SK-N-SH (cell line): ENCODE results near the gene BSG. TPM values are rescaled to one million over a fixed set of nuclear protein-coding genes. Genes with fewer than 3 reads are reported as not detected.
A peak's percentile ranks its signal among the peaks of the same experiment; 100 is the strongest.

Experiments used
- CTCF ChIA-PET: fragments of 300-600, 350-600 bp; formaldehyde crosslinking; extraction: SDS; loops from one replicate; lab custom pipeline; 2021; lab: Yijun Ruan, JAX
- POLR2A ChIA-PET: fragments of 350-600 bp; sonication (Branson Sonifier 250); formaldehyde crosslinking; extraction: SDS; loops from one replicate; lab custom pipeline; 2020; ENCODE audit warnings: antibody characterized with exemption, inconsistent platforms; lab: Yijun Ruan, JAX
- DNase-seq: peaks from one replicate; pipeline ENCODE4 v3.0.0; 2012
- H2AFZ ChIP-seq: fragments of 200-600 bp; sonication (generic); 2 replicates; pipeline ENCODE4 v1.8.1; 2016; ENCODE audit warnings: antibody characterized with exemption, mild to moderate bottlenecking, low read depth
- H3F3A ChIP-seq: fragments of 200-600 bp; sonication (generic); replicated peaks from 2 replicates; pipeline ENCODE3; 2016; ENCODE audit warnings: antibody characterized with exemption, mild to moderate bottlenecking; ENCODE audit not compliant: insufficient read depth
- H3K27ac ChIP-seq, 2 experiments: fragments of 200-500 bp in 1 of 2; fragments of 200-600 bp in 1 of 2; sonication (Bioruptor generic) in 1 of 2; sonication (generic), shearing (Covaris generic) in 1 of 2; 2 replicates each; pipeline versions ENCODE4 v1.5.1 to v1.6.1; 2014 to 2016; ENCODE audit warnings: low read depth in 2 of 2, inconsistent platforms in 1 of 2, low read length in 1 of 2, mild to moderate bottlenecking in 1 of 2, mixed read lengths in 1 of 2
- H3K27me3 ChIP-seq: fragments of 200-600 bp; sonication (generic), shearing (Covaris generic); 2 replicates; pipeline ENCODE4 v1.6.1; 2016; ENCODE audit warnings: mixed run types; ENCODE audit not compliant: insufficient read depth
- H3K36me3 ChIP-seq, 2 experiments: fragments of 200-500 bp in 1 of 2; fragments of 200-600 bp in 1 of 2; sonication (Bioruptor generic) in 1 of 2; sonication (generic) in 1 of 2; replicated peaks in 1 of 2; 2 replicates each; pipeline versions ENCODE3 to v1.5.1; 2014 to 2016; ENCODE audit warnings: low read length in 1 of 2, mild to moderate bottlenecking in 1 of 2; ENCODE audit not compliant: insufficient read depth in 2 of 2, control insufficient read depth in 1 of 2
- H3K4me1 ChIP-seq, 2 experiments: fragments of 200-500 bp in 1 of 2; fragments of 200-600 bp in 1 of 2; sonication (Bioruptor generic) in 1 of 2; sonication (generic), shearing (Covaris generic) in 1 of 2; 2 replicates each; pipeline versions ENCODE4 v1.5.1 to v1.6.1; 2014 to 2016; ENCODE audit warnings: low read depth in 1 of 2, low read length in 1 of 2, mixed run types in 1 of 2; ENCODE audit not compliant: insufficient read depth in 2 of 2, control insufficient read depth in 1 of 2
- H3K4me2 ChIP-seq: fragments of 200-600 bp; sonication (generic), shearing (Covaris generic); 2 replicates; pipeline ENCODE4 v1.6.1; 2017; ENCODE audit warnings: mixed run types
- H3K4me3 ChIP-seq, 2 experiments: fragments of 200-500 bp in 1 of 2; fragments of 200-600 bp in 1 of 2; sonication (Bioruptor generic) in 1 of 2; sonication (generic), shearing (Covaris generic) in 1 of 2; 2 replicates each; pipeline versions ENCODE4 v1.5.1 to v1.8.1; 2014 to 2016; ENCODE audit warnings: low read depth in 2 of 2, inconsistent platforms in 1 of 2, low read length in 1 of 2, mild to moderate bottlenecking in 1 of 2, mixed read lengths in 1 of 2, moderate library complexity in 1 of 2
- H3K79me2 ChIP-seq: fragments of 200-600 bp; sonication (generic); 2 replicates; pipeline ENCODE4 v1.8.1; 2017; ENCODE audit warnings: mild to moderate bottlenecking; ENCODE audit not compliant: insufficient read depth
- H3K9ac ChIP-seq: fragments of 200-600 bp; sonication (generic); 2 replicates; pipeline ENCODE4 v1.6.1; 2017; ENCODE audit warnings: mixed run types
- H3K9me2 ChIP-seq: fragments of 200-600 bp; sonication (generic); 2 replicates; pipeline ENCODE4 v1.6.1; 2017; ENCODE audit warnings: mixed run types
- H3K9me3 ChIP-seq: fragments of 200-600 bp; sonication (generic); 2 replicates; pipeline ENCODE4 v1.6.1; 2017; ENCODE audit warnings: mixed run types, mild to moderate bottlenecking, moderate library complexity
- H4K20me1 ChIP-seq: fragments of 200-600 bp; sonication (generic); 2 replicates; pipeline ENCODE4 v1.6.1; 2017; ENCODE audit warnings: mild to moderate bottlenecking, mixed run types; ENCODE audit not compliant: insufficient read depth
- EZH2phosphoT487 ChIP-seq: fragments of 200-600 bp; sonication (generic); IDR thresholded peaks from 2 replicates; pipeline ENCODE4 v1.6.1; 2017; ENCODE audit warnings: low read depth, mixed run types, mild to moderate bottlenecking, antibody characterized with exemption, moderate library complexity, borderline replicate concordance
- FOSL2 ChIP-seq: IDR thresholded peaks from 2 replicates; pipeline ENCODE4 v1.4.0; 2012; ENCODE audit warnings: low read depth, mild to moderate bottlenecking, moderate library complexity, borderline replicate concordance
- FOXJ3 ChIP-seq: sonication (generic); formaldehyde crosslinking; IDR thresholded peaks from 2 replicates; pipeline ENCODE4 v1.5.1; 2020; ENCODE audit warnings: mild to moderate bottlenecking, missing genetic modification reagents
- FOXM1 ChIP-seq: IDR thresholded peaks from 2 replicates; pipeline ENCODE4 v1.4.0; 2012; ENCODE audit warnings: low read depth, mild to moderate bottlenecking
- GATA2 ChIP-seq: sonication (generic); formaldehyde crosslinking; IDR thresholded peaks from 2 replicates; pipeline ENCODE4 v1.5.0; 2020; ENCODE audit warnings: mild to moderate bottlenecking, missing genetic modification reagents
- JUND ChIP-seq: IDR thresholded peaks from 2 replicates; pipeline ENCODE4 v1.4.0; 2012
- MEF2A ChIP-seq: IDR thresholded peaks from 2 replicates; pipeline ENCODE4 v1.4.0; 2012; ENCODE audit warnings: low read depth, borderline replicate concordance
- MXI1 ChIP-seq: IDR thresholded peaks from 2 replicates; pipeline ENCODE4 v1.6.1; 2012; ENCODE audit warnings: mild to moderate bottlenecking, low read depth, low read length, improper control_type of control experiment
- POLR2AphosphoS5 ChIP-seq: IDR thresholded peaks from 2 replicates; pipeline ENCODE4 v1.6.1; 2012; ENCODE audit warnings: low read depth, low read length
- RAD21 ChIP-seq: IDR thresholded peaks from 2 replicates; pipeline ENCODE4 v1.6.1; 2012; ENCODE audit warnings: mild to moderate bottlenecking, low read length
- RXRA ChIP-seq: IDR thresholded peaks from 2 replicates; pipeline ENCODE4 v1.4.0; 2012; ENCODE audit warnings: low read depth, mild to moderate bottlenecking, borderline replicate concordance
- SIN3A ChIP-seq: IDR thresholded peaks from 2 replicates; pipeline ENCODE4 v1.6.1; 2012; ENCODE audit warnings: low read depth, mild to moderate bottlenecking, low read length, moderate library complexity, borderline replicate concordance
- SMC3 ChIP-seq: IDR thresholded peaks from 2 replicates; pipeline ENCODE4 v1.6.1; 2012; ENCODE audit warnings: low read depth, low read length, improper control_type of control experiment
- TEAD4 ChIP-seq: IDR thresholded peaks from 2 replicates; pipeline ENCODE4 v1.4.0; 2012; ENCODE audit warnings: mild to moderate bottlenecking, borderline replicate concordance; ENCODE audit not compliant: insufficient read depth
- YY1 ChIP-seq: IDR thresholded peaks from 2 replicates; pipeline ENCODE4 v1.4.0; 2012; ENCODE audit warnings: low read depth, mild to moderate bottlenecking
- WGBS: methylation state at CpG from one replicate; pipeline ENCODE4 v1.1.6; 2017; ENCODE audit warnings: low lambda C conversion rate; 5-methylcytosine and 5-hydroxymethylcytosine counted together
- polyA plus RNA-seq, 3 experiments: library from polyadenylated mRNA; depleted of rRNA; stranded (reverse); fragments of >200 nt; gene quantifications; 2 replicates each; pipeline ENCODE4 v1.2.3, GENCODE V29; 2012
- TF ChIP-seq, protein P1 (sequence below): IDR thresholded peaks from 2 replicates; pipeline ENCODE4 v1.6.1; 2012; ENCODE audit warnings: mild to moderate bottlenecking, low read depth, low read length, moderate library complexity
- TF ChIP-seq, protein P2 (sequence below): IDR thresholded peaks from 2 replicates; pipeline ENCODE4 v1.4.0; 2012; ENCODE audit warnings: low read depth, borderline replicate concordance
- TF ChIP-seq, protein P3 (sequence below): IDR thresholded peaks from 2 replicates; pipeline ENCODE4; 2012
- TF ChIP-seq, protein P4 (sequence below): IDR thresholded peaks from 2 replicates; pipeline ENCODE4 v1.4.0; 2012; ENCODE audit warnings: low read depth
- TF ChIP-seq, protein P5 (sequence below): fragments of 150-350 bp; IDR thresholded peaks from 2 replicates; pipeline ENCODE4 v1.6.1; 2017; ENCODE audit warnings: antibody characterized with exemption, low read length, low read depth, borderline replicate concordance

The BSG gene
- polyA plus RNA-seq, 1 of the 3 experiments (the other 2 are of a cell fraction): 835 TPM

DNA sequence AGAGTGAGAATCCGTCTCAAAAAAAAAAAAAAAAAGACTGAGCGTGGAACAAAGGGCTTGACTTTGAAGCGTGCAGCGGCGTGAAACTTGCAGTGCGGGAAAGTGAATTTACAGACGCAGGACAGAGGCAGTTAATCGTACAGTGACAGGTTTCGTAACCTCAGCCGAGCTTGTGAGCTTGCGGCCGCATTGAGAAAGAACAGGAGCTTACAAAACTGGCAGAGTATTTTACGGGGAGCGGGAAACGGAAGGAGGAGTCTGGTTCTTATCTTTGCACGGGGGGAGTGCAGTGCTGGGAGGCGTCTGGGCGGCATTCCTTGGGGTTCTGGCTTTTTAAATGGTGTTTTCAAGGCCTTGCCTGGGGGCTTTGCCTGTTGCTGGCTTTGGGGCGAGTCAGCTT lies 6.0 kb upstream of the BSG start:
- H3K27me3 ChIP-seq: no peaks in the 10 kb centered on the region
- H3F3A ChIP-seq: no peaks in the 10 kb centered on the region
- H3K36me3 ChIP-seq: no peaks in the 10 kb centered on the region
- H4K20me1 ChIP-seq: no peaks in the 10 kb centered on the region
- no peak overlapping the region for H3K4me2 ChIP-seq
- H3K9me2 ChIP-seq: no peaks in the 10 kb centered on the region
- H3K79me2 ChIP-seq: no peaks in the 10 kb centered on the region
- WGBS: 78% methylated on average over 19 of the region's 19 CpGs
- TF ChIP-seq POLR2AphosphoS5 (no peak), GATA2 (CRISPR knock-in tag) (peak; percentile 46)
- no peaks in the 10 kb centered on the region for H3K9me3 ChIP-seq
- no peak overlapping the region for H3K4me3 ChIP-seq
- POLR2A ChIA-PET: no interaction called here
- no peak overlapping the region for H3K9ac ChIP-seq
- DNase-seq: peak; percentile 68
- peaks cover 0 to 7% of the 10 kb centered on the region in 2 experiments; a peak in 1 of 4 replicates for H3K4me1 ChIP-seq
- no peak overlapping the region for H2AFZ ChIP-seq
- H3K27ac ChIP-seq: no peak overlapping the region
- CTCF ChIA-PET: interaction anchor here (0.9 to 1.0 kb wide), 2 partner anchors 15 to 20 kb away, joined by 3 read pairs; no protein-coding TSS in a partner anchor

DNA sequence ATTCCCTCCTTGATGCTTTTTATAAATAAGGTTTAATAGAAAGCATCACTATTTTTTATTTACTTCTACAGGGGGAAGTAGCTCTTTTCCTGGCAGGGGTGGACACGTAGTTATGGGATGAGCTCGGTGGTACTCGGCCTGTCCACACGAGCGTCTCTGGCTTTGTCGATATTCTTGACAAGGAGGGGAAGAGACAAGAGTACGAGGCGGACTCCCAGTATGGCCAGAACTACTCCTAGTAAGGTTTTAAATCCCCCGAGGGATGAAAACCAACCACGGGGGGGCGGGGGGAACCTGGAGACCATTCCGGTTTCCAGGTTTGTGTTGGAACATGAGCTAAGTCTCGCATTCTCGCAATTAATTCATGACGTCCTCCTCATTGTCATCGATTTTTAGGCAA lies 5.6 kb upstream of the BSG start:
- H3K9ac ChIP-seq: no peak overlapping the region
- no peaks in the 10 kb centered on the region for H3K79me2 ChIP-seq
- H3K4me3 ChIP-seq: no peak overlapping the region
- H3K27me3 ChIP-seq: no peaks in the 10 kb centered on the region
- H3K4me2 ChIP-seq: no peak overlapping the region
- no peaks in the 10 kb centered on the region for H3F3A ChIP-seq
- H3K9me2 ChIP-seq: no peaks in the 10 kb centered on the region
- CTCF ChIA-PET: interaction anchor here (0.9 to 1.0 kb wide), 2 partner anchors 16 to 21 kb away, joined by 3 read pairs; no protein-coding TSS in a partner anchor
- no peaks in the 10 kb centered on the region for H4K20me1 ChIP-seq
- H3K9me3 ChIP-seq: no peaks in the 10 kb centered on the region
- POLR2A ChIA-PET: no interaction called here
- peaks cover 0 to 10% of the 10 kb centered on the region in 2 experiments; a peak in 1 of 4 replicates for H3K4me1 ChIP-seq
- DNase-seq: no peak
- TF ChIP-seq, protein P1, sequence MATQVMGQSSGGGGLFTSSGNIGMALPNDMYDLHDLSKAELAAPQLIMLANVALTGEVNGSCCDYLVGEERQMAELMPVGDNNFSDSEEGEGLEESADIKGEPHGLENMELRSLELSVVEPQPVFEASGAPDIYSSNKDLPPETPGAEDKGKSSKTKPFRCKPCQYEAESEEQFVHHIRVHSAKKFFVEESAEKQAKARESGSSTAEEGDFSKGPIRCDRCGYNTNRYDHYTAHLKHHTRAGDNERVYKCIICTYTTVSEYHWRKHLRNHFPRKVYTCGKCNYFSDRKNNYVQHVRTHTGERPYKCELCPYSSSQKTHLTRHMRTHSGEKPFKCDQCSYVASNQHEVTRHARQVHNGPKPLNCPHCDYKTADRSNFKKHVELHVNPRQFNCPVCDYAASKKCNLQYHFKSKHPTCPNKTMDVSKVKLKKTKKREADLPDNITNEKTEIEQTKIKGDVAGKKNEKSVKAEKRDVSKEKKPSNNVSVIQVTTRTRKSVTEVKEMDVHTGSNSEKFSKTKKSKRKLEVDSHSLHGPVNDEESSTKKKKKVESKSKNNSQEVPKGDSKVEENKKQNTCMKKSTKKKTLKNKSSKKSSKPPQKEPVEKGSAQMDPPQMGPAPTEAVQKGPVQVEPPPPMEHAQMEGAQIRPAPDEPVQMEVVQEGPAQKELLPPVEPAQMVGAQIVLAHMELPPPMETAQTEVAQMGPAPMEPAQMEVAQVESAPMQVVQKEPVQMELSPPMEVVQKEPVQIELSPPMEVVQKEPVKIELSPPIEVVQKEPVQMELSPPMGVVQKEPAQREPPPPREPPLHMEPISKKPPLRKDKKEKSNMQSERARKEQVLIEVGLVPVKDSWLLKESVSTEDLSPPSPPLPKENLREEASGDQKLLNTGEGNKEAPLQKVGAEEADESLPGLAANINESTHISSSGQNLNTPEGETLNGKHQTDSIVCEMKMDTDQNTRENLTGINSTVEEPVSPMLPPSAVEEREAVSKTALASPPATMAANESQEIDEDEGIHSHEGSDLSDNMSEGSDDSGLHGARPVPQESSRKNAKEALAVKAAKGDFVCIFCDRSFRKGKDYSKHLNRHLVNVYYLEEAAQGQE: no peak
- TF ChIP-seq FOSL2: no peak
- no peak for TF ChIP-seq EZH2phosphoT487
- TF ChIP-seq, protein P2, sequence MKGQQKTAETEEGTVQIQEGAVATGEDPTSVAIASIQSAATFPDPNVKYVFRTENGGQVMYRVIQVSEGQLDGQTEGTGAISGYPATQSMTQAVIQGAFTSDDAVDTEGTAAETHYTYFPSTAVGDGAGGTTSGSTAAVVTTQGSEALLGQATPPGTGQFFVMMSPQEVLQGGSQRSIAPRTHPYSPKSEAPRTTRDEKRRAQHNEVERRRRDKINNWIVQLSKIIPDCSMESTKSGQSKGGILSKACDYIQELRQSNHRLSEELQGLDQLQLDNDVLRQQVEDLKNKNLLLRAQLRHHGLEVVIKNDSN: no peak
- TF ChIP-seq, protein P3, sequence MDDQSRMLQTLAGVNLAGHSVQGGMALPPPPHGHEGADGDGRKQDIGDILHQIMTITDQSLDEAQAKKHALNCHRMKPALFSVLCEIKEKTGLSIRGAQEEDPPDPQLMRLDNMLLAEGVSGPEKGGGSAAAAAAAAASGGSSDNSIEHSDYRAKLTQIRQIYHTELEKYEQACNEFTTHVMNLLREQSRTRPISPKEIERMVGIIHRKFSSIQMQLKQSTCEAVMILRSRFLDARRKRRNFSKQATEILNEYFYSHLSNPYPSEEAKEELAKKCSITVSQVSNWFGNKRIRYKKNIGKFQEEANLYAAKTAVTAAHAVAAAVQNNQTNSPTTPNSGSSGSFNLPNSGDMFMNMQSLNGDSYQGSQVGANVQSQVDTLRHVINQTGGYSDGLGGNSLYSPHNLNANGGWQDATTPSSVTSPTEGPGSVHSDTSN: no peak
- TF ChIP-seq MXI1: no peak
- TF ChIP-seq, protein P4, sequence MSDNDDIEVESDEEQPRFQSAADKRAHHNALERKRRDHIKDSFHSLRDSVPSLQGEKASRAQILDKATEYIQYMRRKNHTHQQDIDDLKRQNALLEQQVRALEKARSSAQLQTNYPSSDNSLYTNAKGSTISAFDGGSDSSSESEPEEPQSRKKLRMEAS: no peak
- no peak for TF ChIP-seq SIN3A
- TF ChIP-seq JUND: no peak
- no peak for TF ChIP-seq RXRA
- no peak for TF ChIP-seq RAD21
- no peak for TF ChIP-seq SMC3
- TF ChIP-seq TEAD4: no peak
- TF ChIP-seq MEF2A: no peak
- no peak for TF ChIP-seq FOXJ3
- TF ChIP-seq, protein P5, sequence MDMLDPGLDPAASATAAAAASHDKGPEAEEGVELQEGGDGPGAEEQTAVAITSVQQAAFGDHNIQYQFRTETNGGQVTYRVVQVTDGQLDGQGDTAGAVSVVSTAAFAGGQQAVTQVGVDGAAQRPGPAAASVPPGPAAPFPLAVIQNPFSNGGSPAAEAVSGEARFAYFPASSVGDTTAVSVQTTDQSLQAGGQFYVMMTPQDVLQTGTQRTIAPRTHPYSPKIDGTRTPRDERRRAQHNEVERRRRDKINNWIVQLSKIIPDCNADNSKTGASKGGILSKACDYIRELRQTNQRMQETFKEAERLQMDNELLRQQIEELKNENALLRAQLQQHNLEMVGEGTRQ: no peak
- TF ChIP-seq YY1: no peak
- TF ChIP-seq FOXM1: no peak
- H3K27ac ChIP-seq: no peak overlapping the region
- no peaks in the 10 kb centered on the region for H3K36me3 ChIP-seq
- no peak overlapping the region for H2AFZ ChIP-seq
- 82% methylated on average over 16 of the region's 16 CpGs for WGBS
